Muscle of arm (tissue), 14 donors: ENCODE data around the gene ASIC5. TPM values are rescaled to one million over a fixed set of nuclear protein-coding genes. Genes with fewer than 3 reads are reported as not detected.
"Not testable (repeated sequence)": the region's sequence is repeated elsewhere in the genome, so short reads cannot be mapped to it uniquely, and the experiment has no call there.

Experiments used
- DNase-seq: peaks from one replicate; pipeline ENCODE4 v3.0.0-alpha.2; 2013
- long read RNA-seq, 11 donors: transcript quantifications; one replicate each; lab custom pipeline, GENCODE V29; 2026
- polyA plus RNA-seq, 12 donors: library from polyadenylated mRNA; unstranded; fragments of 120-200 nt; gene quantifications; one replicate each; pipeline ENCODE4 v1.2.1, GENCODE V29; 2013; ENCODE audit not compliant: insufficient read length in 12 of 12

The ASIC5 gene
- under 1 TPM in 1 of 12 donors, not detected in 11; 0.17 TPM for polyA plus RNA-seq
- long read RNA-seq, donor 1, result 0 reads
- long read RNA-seq, donor 2, result 0 reads
- long read RNA-seq, donor 3, result 0 reads
- long read RNA-seq, donor 4, result 0 reads
- long read RNA-seq, donor 5, result 0 reads
- long read RNA-seq, donor 6, result 0 reads
- long read RNA-seq, donor 7, result 0 reads
- long read RNA-seq, donor 8, result 0 reads
- long read RNA-seq, donor 9, result 0 reads
- long read RNA-seq, donor 10, result 0 reads
- long read RNA-seq, donor 11, result 0 reads

DNA sequence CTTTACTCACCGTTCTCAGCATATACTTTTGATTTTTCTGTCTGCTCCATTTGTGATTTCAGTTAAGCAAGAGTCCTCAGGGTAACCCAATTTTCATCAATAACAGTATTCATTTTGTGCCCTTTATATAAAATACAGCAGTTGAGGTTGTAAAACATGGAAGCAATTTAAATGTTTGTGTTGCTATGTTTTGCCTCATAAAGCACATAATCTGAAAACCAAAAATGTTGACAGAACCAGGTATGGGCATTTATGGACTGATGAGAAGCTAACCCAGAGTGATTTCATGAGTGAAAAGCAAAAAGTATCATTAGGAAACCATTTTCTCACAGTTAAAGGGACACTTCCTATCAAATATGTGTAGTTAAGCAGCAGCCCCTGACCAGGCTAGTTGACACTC is at the start of gene ASIC5:
Gene ASIC5 (minus strand): TSS at position 101 of the 400 bp plus-strand sequence. CDS start 51 bp downstream, at position 50.
- no peak for DNase-seq

- DNase-seq, result no peak
Measured at GRCh38 chr4:155914782-155915181, 48.7 kb upstream of the ASIC5 start.

GRCh38 chr4:155911905-155912304 is 45.8 kb upstream of the ASIC5 start:
- no peak for DNase-seq

DNA sequence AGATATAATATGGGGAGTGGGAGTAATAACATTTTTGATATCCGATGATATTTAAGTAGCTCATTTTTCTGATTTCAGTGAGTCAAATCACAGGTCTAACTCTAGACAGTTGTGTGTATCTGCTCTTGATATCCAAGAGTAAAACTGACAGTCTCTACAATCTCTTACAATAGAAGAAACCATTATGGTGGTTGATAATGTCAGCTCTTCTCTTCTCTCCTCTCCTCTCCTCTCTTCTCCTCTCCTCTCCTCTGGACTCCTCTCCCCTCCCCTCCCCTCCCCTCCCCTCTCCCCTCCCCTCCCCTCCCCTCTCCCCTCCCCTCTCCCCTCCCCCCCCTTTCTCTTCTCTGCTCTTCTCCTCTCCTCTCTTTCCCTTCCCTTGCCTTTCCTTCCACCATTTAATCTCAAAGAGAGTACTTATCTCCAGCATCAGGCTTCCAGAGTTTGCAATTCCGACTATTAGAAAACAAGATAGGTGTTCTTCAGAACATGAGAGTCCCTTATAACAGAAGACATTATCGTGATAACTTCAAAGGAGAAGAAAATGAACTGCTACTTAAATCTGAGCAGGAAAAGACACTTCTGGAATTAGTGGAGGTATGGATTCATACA is 43.6 kb upstream of the ASIC5 start:
- no peak for DNase-seq

DNA sequence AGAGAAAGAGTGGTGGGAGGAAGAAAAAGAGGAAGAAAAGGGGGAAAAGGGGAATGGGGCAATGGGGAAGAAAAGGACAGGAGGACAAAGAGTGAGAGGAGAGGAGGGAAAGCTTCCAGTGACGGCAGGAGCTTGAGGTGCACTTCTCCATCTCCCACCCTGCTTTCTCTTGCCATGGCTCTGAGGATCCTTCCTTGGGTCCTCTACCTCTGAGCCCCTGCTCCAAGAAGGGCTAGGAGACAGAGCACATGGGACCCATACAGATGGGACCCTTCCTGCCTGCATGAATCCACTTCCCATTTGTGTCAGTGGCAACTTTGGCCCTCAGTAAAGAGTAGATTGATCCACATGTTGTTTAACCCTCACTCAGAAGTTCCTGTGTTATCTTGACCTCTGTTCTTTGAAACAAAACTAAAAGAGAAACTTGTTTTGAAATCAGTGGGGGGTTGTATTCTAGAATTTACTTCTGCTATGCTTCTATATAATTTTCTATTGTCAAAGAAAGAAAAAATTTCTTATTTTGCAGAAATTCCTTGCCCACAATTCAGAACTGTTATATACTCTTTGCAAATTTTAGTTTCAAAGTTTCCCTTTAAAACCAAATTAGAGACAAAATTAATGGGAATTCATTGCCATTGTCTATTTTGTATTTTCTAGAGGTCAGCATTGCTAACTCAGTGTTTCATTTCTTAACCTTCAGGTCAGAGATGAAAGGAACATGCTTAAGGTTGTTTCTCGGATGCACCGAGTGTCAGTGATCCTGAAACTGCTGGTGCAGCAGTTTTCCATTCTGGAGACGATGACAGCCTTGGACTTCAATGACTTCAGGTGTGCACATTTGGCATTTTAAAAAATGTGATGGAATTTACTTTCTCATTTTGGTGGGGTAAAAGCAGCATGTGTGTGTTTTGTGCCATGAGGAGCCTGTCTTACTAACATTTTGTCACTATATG is 42.4 kb upstream of the ASIC5 start:
- DNase-seq, result no peak

DNA sequence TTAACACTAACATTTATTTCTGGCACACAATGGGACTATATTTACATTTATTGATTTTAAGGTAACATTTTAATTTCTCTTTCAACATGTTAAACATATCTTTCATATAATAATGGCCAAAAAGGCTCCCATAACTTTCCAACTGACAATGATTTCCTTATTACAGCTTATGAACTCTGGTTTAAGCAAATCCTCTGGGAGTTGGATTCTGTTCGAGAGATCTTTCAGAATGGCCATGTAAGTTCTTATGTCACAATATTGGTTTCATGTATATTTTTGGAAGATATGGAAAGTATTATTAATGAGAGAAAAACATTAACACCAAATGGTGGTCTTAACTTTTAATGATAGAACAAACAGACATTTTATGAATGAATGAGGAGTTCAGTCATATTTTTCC is 41.5 kb upstream of the ASIC5 start:
- DNase-seq, result no peak

- peak; percentile 82 for DNase-seq
Measured at GRCh38 chr4:155906554-155907247, 40.6 kb upstream of the ASIC5 start.

GRCh38 chr4:155904331-155904730 is 38.3 kb upstream of the ASIC5 start:
- DNase-seq, result no peak

DNA sequence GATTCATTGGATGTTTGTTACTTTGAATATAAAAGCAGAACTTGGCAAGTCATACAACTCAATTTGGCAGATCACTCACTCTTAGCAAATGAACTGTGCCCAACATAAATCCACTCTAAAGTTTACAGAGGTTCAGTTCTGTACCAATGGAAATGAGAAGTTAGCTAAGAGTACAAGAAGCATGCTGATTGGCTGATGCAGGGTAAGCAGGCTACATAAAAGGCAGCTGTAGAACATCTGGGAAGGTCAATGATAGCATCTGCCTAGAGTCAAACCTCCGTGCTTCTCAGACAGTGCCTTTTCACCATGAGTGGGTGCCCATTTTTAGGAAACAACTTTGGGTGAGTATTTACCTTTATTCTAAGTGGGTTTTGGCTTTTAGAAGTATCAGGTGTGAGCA is 37.4 kb upstream of the ASIC5 start, which contains the start of gene TDO2:
Gene TDO2 (plus strand): TSS at position 244 of the 400 bp plus-strand sequence. CDS start 63 bp downstream, at position 307.
- DNase-seq, result no peak

GRCh38 chr4:155901013-155901412 is 34.9 kb upstream of the ASIC5 start:
- DNase-seq, result no peak

GRCh38 chr4:155900381-155900780 is 34.3 kb upstream of the ASIC5 start:
- DNase-seq, result no peak

- DNase-seq, result no peak
Measured at GRCh38 chr4:155899891-155900290, 33.8 kb upstream of the ASIC5 start.

- not testable (repeated sequence) for DNase-seq
Measured at GRCh38 chr4:155898371-155898770, 32.3 kb upstream of the ASIC5 start.

- DNase-seq, result no peak
Measured at GRCh38 chr4:155891058-155891457, 25.0 kb upstream of the ASIC5 start.

- no peak for DNase-seq
Measured at GRCh38 chr4:155889946-155890345, 23.9 kb upstream of the ASIC5 start.

DNA sequence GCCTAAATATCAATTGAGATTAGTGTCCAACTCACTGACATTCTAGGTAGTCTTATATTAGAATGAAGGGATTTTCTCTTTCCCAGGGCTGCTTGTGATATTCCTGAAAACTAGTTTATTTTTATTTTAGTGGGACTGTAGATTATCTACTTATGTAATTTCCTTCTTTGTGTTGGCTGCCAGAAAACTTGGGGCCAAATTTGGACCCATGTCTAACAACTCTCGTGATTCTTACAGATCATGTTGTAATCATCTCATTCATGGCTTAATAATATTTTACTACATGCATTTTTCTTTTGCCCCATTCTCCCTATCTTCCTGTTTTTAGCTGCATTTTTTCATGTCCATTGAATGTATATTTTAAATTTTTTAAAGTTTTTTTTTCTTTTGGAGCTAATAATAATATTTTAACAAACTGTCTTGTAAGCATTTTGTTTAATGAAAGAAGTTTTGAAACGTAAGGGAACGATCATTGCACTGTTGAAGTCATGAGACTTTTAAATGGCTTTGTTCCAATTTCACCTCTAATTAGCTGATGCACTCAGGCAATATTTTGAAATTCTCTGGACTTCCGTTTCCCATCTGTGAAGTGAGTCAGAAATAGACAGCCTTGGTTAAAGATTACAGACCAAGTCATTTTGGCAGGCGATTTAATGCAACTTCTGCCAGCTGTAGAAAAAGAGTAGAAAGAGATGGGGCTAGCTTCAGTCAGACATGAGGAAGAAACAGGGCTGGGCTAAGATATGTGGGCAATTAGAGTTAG is 23.1 kb upstream of the ASIC5 start:
- no peak for DNase-seq

DNA sequence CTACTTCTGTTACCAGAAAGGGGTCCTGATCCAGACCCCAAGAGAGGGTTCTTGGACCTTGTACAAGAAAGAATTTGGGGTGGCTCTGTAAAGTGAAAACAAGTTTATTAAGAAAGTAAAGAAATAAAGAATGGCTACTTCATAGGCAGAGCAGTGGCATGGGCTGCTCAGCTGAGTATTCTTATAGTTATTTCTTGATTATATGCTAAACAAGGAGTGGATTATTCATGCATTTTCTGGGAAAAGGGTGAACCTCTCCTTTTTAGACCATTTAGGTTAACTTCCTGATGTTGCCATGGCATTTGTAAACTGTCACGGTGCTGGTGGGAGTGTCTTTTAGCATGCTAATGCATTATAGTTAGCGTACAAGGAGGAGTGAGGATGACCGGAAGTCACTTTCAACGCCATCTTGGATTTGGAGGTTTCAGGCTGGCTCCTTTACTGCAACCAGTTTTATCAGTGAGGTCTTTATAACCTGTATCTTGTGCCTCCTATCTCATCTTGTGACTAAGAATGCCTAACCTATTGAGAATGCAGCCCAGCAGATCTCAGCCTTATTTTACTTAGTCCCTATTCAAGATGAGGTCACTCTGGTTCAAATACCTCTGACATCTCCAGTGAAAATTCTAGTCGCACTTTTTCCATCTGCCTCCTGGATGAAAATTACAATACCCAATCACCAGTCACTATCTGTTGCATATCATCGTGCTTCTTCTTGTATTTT is 21.9 kb upstream of the ASIC5 start:
- no peak for DNase-seq

DNA sequence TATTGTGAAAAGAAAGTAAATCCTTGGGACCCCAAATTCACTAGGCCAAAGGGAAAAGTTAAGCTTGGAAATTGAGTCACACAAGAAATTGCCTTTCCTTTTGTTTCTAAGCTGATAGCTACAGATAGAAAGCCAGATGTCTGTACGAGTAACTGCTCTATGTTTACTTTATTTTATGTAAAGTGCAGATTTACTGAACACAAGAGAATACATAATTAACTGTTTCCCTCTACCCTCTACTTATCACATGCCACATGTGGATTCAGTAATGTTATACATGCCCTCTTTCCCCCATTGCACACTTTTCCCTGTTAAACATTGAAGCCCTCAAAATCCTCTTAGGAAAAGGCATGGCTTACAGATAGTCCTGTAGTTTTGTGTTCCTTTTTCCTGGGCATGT is 21.0 kb upstream of the ASIC5 start:
- DNase-seq, result no peak

DNA sequence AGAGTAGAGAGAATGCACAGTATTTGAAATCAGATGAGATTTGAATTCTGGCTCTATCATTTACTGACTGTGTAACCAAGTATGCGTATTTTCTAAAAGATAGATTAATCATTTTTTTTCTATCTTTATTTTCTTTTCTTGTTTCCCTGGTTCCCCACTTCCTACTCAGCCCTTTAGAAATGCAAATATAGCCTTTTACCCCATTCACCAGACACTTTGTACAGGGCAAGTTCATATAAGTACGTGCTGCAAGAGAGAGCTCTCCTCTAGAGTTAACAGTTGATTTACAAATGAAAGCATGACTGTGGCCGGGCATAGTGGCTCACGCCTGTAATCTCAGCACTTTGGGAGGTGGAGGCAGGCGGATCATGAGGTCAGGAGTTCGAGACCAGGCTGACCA is 19.6 kb upstream of the ASIC5 start:
- DNase-seq, result no peak

DNA sequence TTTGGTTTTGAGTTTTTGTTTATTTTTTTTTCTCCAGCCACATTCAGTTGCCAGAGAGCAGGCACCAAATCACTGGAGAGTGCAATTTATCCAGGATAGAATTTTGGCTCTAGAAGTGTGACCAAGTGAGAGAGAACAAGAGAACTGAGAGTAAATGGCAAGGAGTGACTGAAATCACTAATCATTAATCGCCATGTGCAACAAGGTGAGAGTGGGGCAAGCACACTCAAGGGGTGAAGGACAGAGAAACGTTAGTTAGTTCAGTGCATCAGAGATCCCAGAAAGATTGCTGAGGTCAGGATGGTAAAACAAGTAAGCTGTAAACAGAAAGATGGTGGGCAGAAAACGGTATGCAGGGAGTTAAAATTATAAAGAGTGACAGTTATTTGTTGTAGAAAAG is 17.8 kb upstream of the ASIC5 start:
- no peak for DNase-seq
